Spleen (tissue), 7 donors: Measurements from ENCODE around the gene HHIP.

Experiments used
- CTCF ChIP-seq, 11 experiments: fragments of 200-600 bp in 7 of 11; fragments of 450-650 bp in 4 of 11; sonication (generic) in 4 of 11; IDR thresholded peaks in 8 of 11; conservative IDR thresholded peaks in 3 of 11; 1 replicate in 7 of 11; 2 replicates in 4 of 11; pipeline versions ENCODE4 v1.4.0 to v1.8.0; 2016 to 2021; ENCODE audit warnings: antibody characterized with exemption in 11 of 11, inconsistent platforms in 4 of 11, mild to moderate bottlenecking in 1 of 11
- POLR2AphosphoS5 ChIP-seq, 3 donors: sonication (generic); formaldehyde crosslinking; IDR thresholded peaks; one replicate each; pipeline ENCODE4 v1.5.1; 2017; ENCODE audit warnings: antibody characterized with exemption in 3 of 3
- donor health status: DM: no; HTN: no; CAD: no; lungs with moderate emphysema.
- donor health status: DM: no; HTN: no; CAD: no.
- donor health status: DM: no; HTN: no; CAD: no.

GRCh38 chr4:144709159-144709558 is 63.2 kb downstream of the HHIP start:
- TF ChIP-seq POLR2AphosphoS5 (IDR thresholded peaks at IDR 0.05) (no peak), CTCF (IDR thresholded peaks at IDR 0.05 in 8 of 11, conservative IDR thresholded peaks at IDR 0.05 in 3 of 11) (no peak)
